Embryonic facial prominence (tissue), 1 donor: ENCODE results near the gene ARL6IP6.

Experiments used
- DNase-seq: peaks from one replicate; pipeline ENCODE4 v3.0.0-alpha.2; 2016; ENCODE audit errors: extremely low spot score

The ARL6IP6 gene

GRCh38 chr2:152804687-152805408 lies 86.4 kb downstream of the ARL6IP6 start:
- no peak for DNase-seq

GRCh38 chr2:152811916-152812315 lies 93.5 kb downstream of the ARL6IP6 start:
- DNase-seq: no peak
